Left lung (tissue), 10 donors: ENCODE results near the gene SLC22A25. TPM values are rescaled to one million over a fixed set of nuclear protein-coding genes. Genes with fewer than 3 reads are reported as not detected.

Experiments used
- ATAC-seq: fragments of 200-7000 bp; cut with Tn5 transposase; one replicate; pipeline ENCODE4 v1.9.1; 2020; ENCODE audit warnings: moderate library complexity
- DNase-seq, 4 donors: peaks; one replicate each; pipeline ENCODE4 v3.0.0-alpha.2; 2013 to 2020
- H3K27ac ChIP-seq, 2 donors: fragments of 200-600 bp; sonication (generic) in 1 of 2; one replicate each; pipeline versions ENCODE4 v1.5.0 to v1.8.0; 2020 to 2021
- H3K27me3 ChIP-seq, 2 donors: fragments of 200-600 bp; sonication (generic) in 1 of 2; one replicate each; pipeline versions ENCODE4 v1.5.0 to v1.8.0; 2020 to 2021
- H3K36me3 ChIP-seq, 2 donors: fragments of 200-600 bp; sonication (generic) in 1 of 2; one replicate each; pipeline versions ENCODE4 v1.5.0 to v1.8.0; 2020 to 2021
- H3K4me1 ChIP-seq, 2 donors: fragments of 200-600 bp; one replicate each; pipeline ENCODE4 v1.8.0; 2021
- H3K4me3 ChIP-seq, 2 donors: fragments of 200-600 bp; sonication (generic) in 1 of 2; one replicate each; pipeline versions ENCODE4 v1.5.0 to v1.8.0; 2020 to 2021; ENCODE audit warnings: mild to moderate bottlenecking in 1 of 2
- H3K9me3 ChIP-seq, 2 donors: fragments of 200-600 bp; sonication (generic) in 1 of 2; one replicate each; pipeline versions ENCODE4 v1.5.0 to v1.8.0; 2020 to 2021
- intact Hi-C, 2 donors: fragments of 100-400 bp; cut with DNase I; formaldehyde crosslinking; loops; one replicate each; pipeline versions ENCODE4 v1.11.2 to v1.14.2; 2022
- polyA plus RNA-seq, 6 donors: library from polyadenylated mRNA; unstranded; fragments of 120-200 nt; gene quantifications; one replicate each; pipeline ENCODE4 v1.2.1, GENCODE V29; 2013; ENCODE audit not compliant: insufficient read length in 6 of 6
- total RNA-seq, 2 donors: library from RNA; stranded (reverse); fragmentation: NEBNext Ultra II Directional; extraction: Animal tissue kit (Norgen Biotek cat#: 25700); gene quantifications; one replicate each; pipeline ENCODE4 v1.2.1, GENCODE V29; 2021
- TF ChIP-seq, protein P1 (sequence below), 2 donors: fragments of 200-600 bp; sonication (generic) in 1 of 2; IDR thresholded peaks; one replicate each; pipeline versions ENCODE4 v1.5.0 to v1.8.0; 2021; ENCODE audit warnings: antibody characterized with exemption in 2 of 2
- donor health status: DM: no; HTN: yes; CAD: no.
- donor health status: DM: no; HTN: no; CAD: no.

Gene SLC22A25
- total and polyA plus RNA-seq, 8 donors, result 0.11 to 0.17 (median 0.14) TPM; not detected in 2

DNA sequence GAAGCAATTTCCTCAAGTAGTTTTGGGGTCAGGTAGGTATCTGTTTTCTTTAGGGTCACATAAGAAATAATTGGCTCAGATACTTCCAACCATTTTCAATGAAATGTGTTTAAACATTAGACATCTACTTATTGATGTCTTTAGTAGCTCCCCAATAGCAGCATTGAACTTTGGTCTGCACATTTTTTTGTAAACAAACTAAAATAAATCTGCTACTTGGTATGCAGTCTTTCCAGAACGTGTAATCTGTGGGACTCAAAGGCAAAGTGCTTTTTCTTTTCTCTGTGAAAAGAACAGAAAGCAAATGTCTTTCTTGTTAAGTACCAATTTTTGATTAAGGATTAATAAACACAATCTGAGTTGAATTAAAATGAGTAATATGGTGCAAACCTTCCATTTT is 13.6 kb downstream of the SLC22A25 start:
- H3K9me3 ChIP-seq, result no peaks in the 10 kb centered on the region
- no peak overlapping the region for H3K4me3 ChIP-seq
- H3K27me3 ChIP-seq, result no peaks in the 10 kb centered on the region
- no peaks in the 10 kb centered on the region for H3K36me3 ChIP-seq
- no peak overlapping the region for H3K27ac ChIP-seq
- intact Hi-C loops, result no loop called here
- TF ChIP-seq, protein P1, sequence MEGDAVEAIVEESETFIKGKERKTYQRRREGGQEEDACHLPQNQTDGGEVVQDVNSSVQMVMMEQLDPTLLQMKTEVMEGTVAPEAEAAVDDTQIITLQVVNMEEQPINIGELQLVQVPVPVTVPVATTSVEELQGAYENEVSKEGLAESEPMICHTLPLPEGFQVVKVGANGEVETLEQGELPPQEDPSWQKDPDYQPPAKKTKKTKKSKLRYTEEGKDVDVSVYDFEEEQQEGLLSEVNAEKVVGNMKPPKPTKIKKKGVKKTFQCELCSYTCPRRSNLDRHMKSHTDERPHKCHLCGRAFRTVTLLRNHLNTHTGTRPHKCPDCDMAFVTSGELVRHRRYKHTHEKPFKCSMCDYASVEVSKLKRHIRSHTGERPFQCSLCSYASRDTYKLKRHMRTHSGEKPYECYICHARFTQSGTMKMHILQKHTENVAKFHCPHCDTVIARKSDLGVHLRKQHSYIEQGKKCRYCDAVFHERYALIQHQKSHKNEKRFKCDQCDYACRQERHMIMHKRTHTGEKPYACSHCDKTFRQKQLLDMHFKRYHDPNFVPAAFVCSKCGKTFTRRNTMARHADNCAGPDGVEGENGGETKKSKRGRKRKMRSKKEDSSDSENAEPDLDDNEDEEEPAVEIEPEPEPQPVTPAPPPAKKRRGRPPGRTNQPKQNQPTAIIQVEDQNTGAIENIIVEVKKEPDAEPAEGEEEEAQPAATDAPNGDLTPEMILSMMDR (IDR thresholded peaks at IDR 0.05), result no peak
- no peaks in the 10 kb centered on the region for H3K4me1 ChIP-seq
- ATAC-seq, result no peak
- DNase-seq, result no peak

GRCh38 chr11:63227521-63228107 is 15.8 kb downstream of the SLC22A25 start:
- intact Hi-C loops, result no loop called here
- DNase-seq (no peak), ATAC-seq (no peak)
- Histone ChIP-seq H3K4me1 (no peaks in the 10 kb centered on the region), H3K4me3 (no peak overlapping the region), H3K27ac (no peak overlapping the region), H3K36me3 (no peaks in the 10 kb centered on the region), H3K27me3 (no peaks in the 10 kb centered on the region), H3K9me3 (no peaks in the 10 kb centered on the region)
- TF ChIP-seq, protein P1 (IDR thresholded peaks at IDR 0.05), result no peak

DNA sequence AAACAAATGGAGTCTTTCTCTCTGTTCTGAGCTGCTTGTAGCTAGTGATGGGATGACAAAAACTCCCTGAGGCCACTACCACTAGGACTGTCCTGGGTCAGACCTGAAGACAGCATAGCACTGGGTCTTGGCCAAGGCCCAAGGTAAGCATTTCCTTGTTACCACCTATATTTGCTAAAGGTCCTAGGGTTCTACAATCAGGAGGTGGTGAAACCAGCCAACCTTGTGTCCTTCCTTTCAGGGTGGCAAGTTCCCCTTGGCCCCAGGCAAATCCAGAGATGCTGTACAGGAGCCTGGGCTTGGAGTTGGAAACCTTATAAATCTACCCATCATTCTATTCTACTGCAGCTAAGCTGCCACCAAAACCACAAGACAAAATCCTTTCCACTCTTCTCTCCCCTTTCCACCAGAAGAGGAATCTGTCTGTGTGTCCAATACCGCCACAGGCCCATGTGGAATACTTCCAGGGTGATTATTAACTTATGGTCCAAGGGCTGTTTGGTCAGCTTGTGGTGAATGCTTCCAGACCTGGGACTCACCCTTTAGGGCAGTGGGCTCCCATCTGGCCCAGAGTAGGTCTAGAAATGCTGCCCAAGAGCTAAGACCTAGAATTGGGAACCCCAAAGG is 16.8 kb downstream of the SLC22A25 start:
- intact Hi-C loops, result no loop called here
- H3K4me3 ChIP-seq, result no peak overlapping the region
- DNase-seq, result no peak
- H3K27ac ChIP-seq, result no peak overlapping the region
- no peaks in the 10 kb centered on the region for H3K9me3 ChIP-seq
- no peaks in the 10 kb centered on the region for H3K4me1 ChIP-seq
- TF ChIP-seq, protein P1 (IDR thresholded peaks at IDR 0.05), result no peak
- H3K36me3 ChIP-seq, result no peaks in the 10 kb centered on the region
- no peak for ATAC-seq
- no peaks in the 10 kb centered on the region for H3K27me3 ChIP-seq

DNA sequence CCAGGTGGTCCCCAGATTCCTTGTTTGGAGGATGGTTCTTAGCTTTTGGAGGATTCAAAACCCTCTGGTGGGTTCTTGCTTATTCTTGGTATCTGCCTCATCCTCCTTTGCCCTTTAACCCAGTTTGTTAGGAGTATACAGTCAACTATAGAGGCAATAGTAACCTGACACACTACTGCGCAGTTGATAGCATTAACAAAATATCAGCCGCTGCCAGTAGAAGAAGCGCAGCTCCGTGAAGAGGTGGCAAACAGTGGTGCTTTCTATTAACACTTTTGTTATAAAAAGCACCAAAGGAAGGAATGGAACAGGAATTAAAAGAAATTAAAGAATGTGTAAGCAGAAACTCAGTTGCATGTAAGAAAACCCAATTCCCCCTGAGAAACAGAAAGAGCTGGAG is 29.3 kb downstream of the SLC22A25 start:
- intact Hi-C loops, result loop anchor here in 1 of 2 donors (10.0 kb wide), 1 partner anchor 179 kb away; no protein-coding TSS in a partner anchor
- no peak for ATAC-seq
- no peaks in the 10 kb centered on the region for H3K9me3 ChIP-seq

GRCh38 chr11:63212742-63213141 is 30.7 kb downstream of the SLC22A25 start:
- no peak for ATAC-seq
- no peak overlapping the region for H3K27ac ChIP-seq
- no peak overlapping the region for H3K4me3 ChIP-seq
- intact Hi-C loops, result loop anchor here in 1 of 2 donors (10.0 kb wide), 1 partner anchor 178 kb away; no protein-coding TSS in a partner anchor
- no peaks in the 10 kb centered on the region for H3K27me3 ChIP-seq
- DNase-seq, result no peak
- H3K9me3 ChIP-seq, result no peaks in the 10 kb centered on the region
- TF ChIP-seq, protein P1 (IDR thresholded peaks at IDR 0.05), result peak; percentile 34 to 40
- no peaks in the 10 kb centered on the region for H3K4me1 ChIP-seq
- no peaks in the 10 kb centered on the region for H3K36me3 ChIP-seq

More for the DNA sequence above, 29.3 kb downstream of the SLC22A25 start:
- TF ChIP-seq, protein P1 (IDR thresholded peaks at IDR 0.05), result no peak
- Histone ChIP-seq H3K27ac (no peak overlapping the region), H3K4me3 (no peak overlapping the region), H3K4me1 (no peaks in the 10 kb centered on the region), H3K27me3 (no peaks in the 10 kb centered on the region), H3K36me3 (no peaks in the 10 kb centered on the region)
- no peak for DNase-seq
